Measurements from ENCODE around the gene FBXO38. TPM values are rescaled to one million over a fixed set of nuclear protein-coding genes. Genes with fewer than 3 reads are reported as not detected.

FBXO38 gene
- total RNA-seq, 6 donors from 2014 or later, result 33.0 to 103 (median 61.6) TPM

- no peak for TF ChIP-seq POLR2A (IDR thresholded peaks at IDR 0.05)
- TF ChIP-seq EP300 (IDR thresholded peaks at IDR 0.05), result no peak
- TF ChIP-seq POLR2AphosphoS5 (IDR thresholded peaks at IDR 0.05), result no peak
- TF ChIP-seq CTCF (IDR thresholded peaks at IDR 0.05), result no peak
These were observed 10.9 kb upstream of the FBXO38 start for GRCh38 chr5:148372893-148373292.

GRCh38 chr5:148374690-148375360, 8.9 kb upstream of the FBXO38 start:
- Histone ChIP-seq H3K9me3 (no peaks in the 10 kb centered on the region), H3K27ac (no peak overlapping the region), H3K4me1 (peaks cover 0 to 4% (median 2%) of the 10 kb centered on the region in 4 donors), H3K4me3 (no peak overlapping the region), H3K36me3 (no peaks in the 10 kb centered on the region), H3K27me3 (no peaks in the 10 kb centered on the region)
- DNase-seq, result peak in 1 of 2 donors; percentile 74
- TF ChIP-seq CTCF (IDR thresholded peaks at IDR 0.05) (peak; percentile 39 to 74 (median 62)), EP300 (IDR thresholded peaks at IDR 0.05) (no peak), POLR2AphosphoS5 (IDR thresholded peaks at IDR 0.05) (no peak), POLR2A (IDR thresholded peaks at IDR 0.05) (no peak)
- 68 to 76% methylated on average over 3 of the region's 3 CpGs for WGBS, 2 donors
- peak; percentile 89 for ATAC-seq (ENCODE audit: low FRiP score in 2 of 2)

More at GRCh38 chr5:148372893-148373292, 10.9 kb upstream of the FBXO38 start:
- H3K36me3 ChIP-seq, result no peaks in the 10 kb centered on the region
- peaks cover 0 to 5% (median 0%) of the 10 kb centered on the region in 4 donors for H3K9me3 ChIP-seq
- ATAC-seq (ENCODE audit: low FRiP score in 2 of 2), result no peak
- no peak overlapping the region for H3K4me3 ChIP-seq
- H3K27ac ChIP-seq, result no peak overlapping the region
- peaks cover 0 to 3% (median 0%) of the 10 kb centered on the region in 4 donors for H3K4me1 ChIP-seq
- H3K27me3 ChIP-seq, result no peaks in the 10 kb centered on the region
- no peak for DNase-seq

DNA sequence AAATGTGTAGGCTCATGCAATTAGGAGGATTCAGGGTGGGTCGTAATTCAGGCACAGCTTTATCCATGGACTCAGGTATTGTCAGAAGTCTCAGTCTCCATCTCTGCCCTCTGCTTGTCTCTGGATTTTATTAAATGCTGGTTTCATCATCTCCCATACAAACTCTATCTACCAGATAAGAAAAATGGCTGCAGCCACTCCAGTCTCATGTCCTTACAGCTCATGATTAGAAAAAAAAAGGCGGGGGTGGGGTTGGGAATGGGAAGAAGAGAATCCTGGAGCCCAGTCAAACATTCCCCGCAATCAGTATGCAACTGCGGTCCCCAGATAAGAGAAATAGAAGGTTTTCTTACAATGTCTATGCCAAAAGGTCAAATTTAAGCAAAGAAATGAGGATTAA, 7.6 kb upstream of the FBXO38 start:
- 89% methylated on average over 4 of the region's 4 CpGs for WGBS, 2 donors
- no peak overlapping the region for H3K27ac ChIP-seq
- no peaks in the 10 kb centered on the region for H3K9me3 ChIP-seq

DNA sequence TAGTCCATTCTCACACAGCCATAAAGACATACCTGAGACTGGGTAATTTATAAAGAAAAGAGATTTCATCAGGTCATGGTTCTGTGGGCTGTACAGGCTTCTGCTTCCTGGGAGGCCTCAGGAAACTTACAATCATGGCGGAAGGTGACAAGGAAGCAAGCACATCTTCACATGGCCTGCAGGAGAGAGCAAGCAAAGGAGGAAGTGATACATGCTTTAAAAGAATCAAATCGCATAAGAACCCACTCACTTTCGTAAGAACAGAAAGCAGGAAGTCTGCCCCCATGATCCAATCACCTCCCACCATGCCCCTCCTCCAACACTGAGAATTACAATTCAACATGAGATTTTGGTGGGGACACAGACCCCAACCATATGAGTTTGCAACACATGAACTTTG, 5.1 kb upstream of the FBXO38 start:
- no peak for ATAC-seq (ENCODE audit: low FRiP score in 2 of 2)
- H3K4me1 ChIP-seq, result peaks cover 0 to 9% (median 5%) of the 10 kb centered on the region in 4 donors
- H3K36me3 ChIP-seq, result no peaks in the 10 kb centered on the region
- no peaks in the 10 kb centered on the region for H3K9me3 ChIP-seq
- no peak overlapping the region for H3K4me3 ChIP-seq
- no peaks in the 10 kb centered on the region for H3K27me3 ChIP-seq
- no peak for TF ChIP-seq CTCF (IDR thresholded peaks at IDR 0.05)
- no peak for TF ChIP-seq POLR2AphosphoS5 (IDR thresholded peaks at IDR 0.05)
- TF ChIP-seq EP300 (IDR thresholded peaks at IDR 0.05), result no peak
- no peak for TF ChIP-seq POLR2A (IDR thresholded peaks at IDR 0.05)
- DNase-seq, result no peak
- 76 to 85% methylated on average over 3 of the region's 3 CpGs for WGBS, 2 donors
- H3K27ac ChIP-seq, result no peak overlapping the region

More for the DNA sequence above, 7.6 kb upstream of the FBXO38 start:
- Histone ChIP-seq H3K4me1 (peaks cover 0 to 6% (median 3%) of the 10 kb centered on the region in 4 donors), H3K4me3 (no peak overlapping the region), H3K36me3 (no peaks in the 10 kb centered on the region), H3K27me3 (no peaks in the 10 kb centered on the region)
- TF ChIP-seq EP300 (IDR thresholded peaks at IDR 0.05), result no peak
- TF ChIP-seq POLR2AphosphoS5 (IDR thresholded peaks at IDR 0.05), result no peak
- TF ChIP-seq POLR2A (IDR thresholded peaks at IDR 0.05), result no peak
- TF ChIP-seq CTCF (IDR thresholded peaks at IDR 0.05), result no peak
- ATAC-seq (ENCODE audit: low FRiP score in 2 of 2) (no peak), DNase-seq (no peak)

- Histone ChIP-seq H3K27me3 (no peaks in the 10 kb centered on the region), H3K4me1 (peaks cover 0 to 9% (median 6%) of the 10 kb centered on the region in 4 donors), H3K36me3 (no peaks in the 10 kb centered on the region), H3K27ac (peak overlapping the region in 1 of 4 donors; percentile 14), H3K9me3 (no peaks in the 10 kb centered on the region), H3K4me3 (no peak overlapping the region)
- TF ChIP-seq CTCF (IDR thresholded peaks at IDR 0.05), result no peak
- no peak for TF ChIP-seq EP300 (IDR thresholded peaks at IDR 0.05)
- DNase-seq, result no peak
- ATAC-seq (ENCODE audit: low FRiP score in 2 of 2), result no peak
These were observed 4.4 kb upstream of the FBXO38 start for GRCh38 chr5:148379340-148379739.
